SW 1271 (cell line): ENCODE data around the gene NHSL1.

ENCODE experiments used
- DNase-seq, 2 experiments: peaks; one replicate each; lab custom pipeline; 2025; lab: John Stamatoyannopoulos, UW

The NHSL1 gene

DNA sequence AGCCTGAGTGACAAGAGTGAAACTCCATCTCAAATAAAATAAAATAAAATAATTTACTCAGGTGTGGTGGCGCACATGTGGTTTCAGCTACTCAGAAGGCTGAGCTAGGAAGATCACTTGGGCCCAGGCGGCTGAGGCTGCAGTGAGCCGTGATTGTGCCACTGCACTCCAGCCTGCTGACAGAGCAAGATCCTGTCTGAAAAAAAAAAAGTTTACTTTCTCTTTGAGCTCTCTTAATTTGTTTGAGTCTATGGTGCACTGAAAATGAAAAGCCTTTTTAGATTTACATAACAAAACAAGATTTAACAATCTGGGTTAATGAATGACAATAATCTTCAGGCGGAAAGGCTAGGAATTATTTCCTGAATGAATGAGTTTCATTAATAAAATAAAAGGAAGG, 23.3 kb upstream of the NHSL1 start:
- no peak for DNase-seq

DNA sequence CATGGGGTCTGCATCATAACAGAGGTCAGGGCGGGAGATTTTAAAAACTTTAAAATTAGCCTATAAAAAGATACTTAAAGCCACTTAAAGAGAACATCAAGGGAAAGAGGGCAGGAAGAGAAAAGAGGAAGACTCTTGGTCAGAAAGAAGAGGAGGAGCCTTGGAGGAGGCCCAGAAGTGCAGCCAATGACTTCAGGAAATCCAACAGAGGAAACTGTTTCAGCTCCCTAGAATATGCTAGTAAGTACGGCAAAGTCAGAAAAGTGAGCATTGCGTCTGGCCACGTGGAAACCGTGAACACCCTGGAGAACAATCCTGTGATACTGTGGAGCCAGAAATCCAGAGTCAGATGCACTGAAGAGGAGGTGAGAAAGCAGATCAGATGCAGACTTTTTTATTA, 22.5 kb upstream of the NHSL1 start:
- DNase-seq: no peak

DNA sequence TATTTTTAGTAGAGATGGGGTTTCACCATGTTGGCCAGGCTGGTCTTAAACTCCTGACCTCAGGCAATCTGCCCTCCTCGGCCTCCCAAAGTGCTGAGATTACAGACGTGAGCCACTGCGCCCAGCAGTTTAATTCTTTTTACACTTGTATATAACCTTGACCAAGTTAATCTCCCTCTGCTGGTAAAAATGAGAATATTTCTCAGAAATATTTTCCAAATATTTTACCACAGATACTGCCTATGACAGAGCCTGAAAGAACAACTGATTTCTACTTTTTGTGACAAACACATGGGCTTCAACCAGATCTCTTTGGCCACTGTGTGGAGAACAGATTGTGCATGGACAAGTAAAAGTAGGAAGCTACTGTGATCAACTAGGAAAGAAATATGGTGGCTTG, 21.2 kb upstream of the NHSL1 start:
- peak in 1 of 2 experiments; percentile 35 for DNase-seq

DNA sequence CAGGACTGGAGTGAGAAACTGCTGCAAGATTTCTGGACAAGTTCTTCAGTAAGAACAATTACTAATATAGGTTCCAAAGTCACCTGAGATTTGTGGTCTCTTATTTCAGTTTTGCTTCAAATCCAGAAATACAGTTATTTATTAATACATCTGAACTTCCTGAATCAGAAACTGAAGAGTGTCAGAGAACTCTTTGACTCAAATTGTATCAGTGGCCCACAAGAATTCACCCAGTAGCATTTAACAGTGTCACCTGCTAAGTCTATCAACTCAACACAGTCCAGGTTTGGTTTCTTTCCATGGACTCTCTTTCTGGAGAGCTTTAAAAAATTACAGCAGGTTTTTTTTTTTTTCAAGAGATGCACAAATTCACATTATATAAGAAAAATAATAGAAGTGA, 18.8 kb upstream of the NHSL1 start:
- DNase-seq: no peak

DNA sequence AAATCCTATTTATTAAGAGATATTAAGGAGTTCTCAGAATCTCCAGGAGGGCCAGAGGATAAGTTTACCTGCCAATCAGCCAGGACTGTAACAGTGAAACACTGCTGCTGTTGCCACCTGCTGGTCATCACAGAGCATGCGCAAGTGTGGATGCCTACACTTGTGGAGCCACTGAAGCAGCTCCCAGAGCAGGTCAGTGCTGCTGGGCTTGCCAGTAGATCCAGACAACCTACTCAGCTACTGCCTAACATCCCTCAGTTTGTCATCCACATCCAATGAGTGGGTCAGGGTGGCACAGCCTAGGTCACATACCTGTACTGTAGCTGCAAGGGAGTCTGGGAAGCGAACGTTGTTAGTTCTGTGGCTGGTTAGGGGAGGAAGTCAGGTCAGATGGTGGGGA, 18.3 kb upstream of the NHSL1 start:
- DNase-seq: peak; percentile 18 to 29

DNA sequence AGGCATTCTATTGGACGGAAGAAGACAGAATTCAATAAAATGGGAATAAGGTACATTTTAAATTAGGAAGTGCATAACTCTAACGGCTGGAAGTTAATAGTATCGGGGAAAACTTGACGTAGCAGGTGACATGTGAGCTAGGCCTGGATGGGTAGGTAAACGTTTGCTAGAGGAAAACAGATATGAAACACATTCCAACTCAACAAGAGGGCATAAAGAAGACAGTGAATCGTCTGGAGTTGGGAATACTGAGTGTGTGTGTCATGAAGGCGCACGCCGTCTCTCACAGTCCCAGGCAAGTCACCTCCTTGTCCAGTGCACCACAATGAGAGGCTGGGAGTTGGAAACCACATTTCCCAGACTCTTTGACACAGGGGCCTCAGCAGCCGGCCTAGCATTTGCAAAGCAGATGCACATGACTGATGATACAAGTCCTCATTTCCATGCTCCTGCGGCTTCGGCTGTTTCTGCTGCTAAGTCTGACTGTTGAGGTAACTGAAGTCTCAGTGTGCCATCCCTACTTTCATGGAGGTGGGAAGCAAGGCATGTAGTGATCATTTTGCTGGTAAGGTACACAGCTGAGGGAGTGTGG, 16.5 kb upstream of the NHSL1 start:
- DNase-seq: no peak

DNA sequence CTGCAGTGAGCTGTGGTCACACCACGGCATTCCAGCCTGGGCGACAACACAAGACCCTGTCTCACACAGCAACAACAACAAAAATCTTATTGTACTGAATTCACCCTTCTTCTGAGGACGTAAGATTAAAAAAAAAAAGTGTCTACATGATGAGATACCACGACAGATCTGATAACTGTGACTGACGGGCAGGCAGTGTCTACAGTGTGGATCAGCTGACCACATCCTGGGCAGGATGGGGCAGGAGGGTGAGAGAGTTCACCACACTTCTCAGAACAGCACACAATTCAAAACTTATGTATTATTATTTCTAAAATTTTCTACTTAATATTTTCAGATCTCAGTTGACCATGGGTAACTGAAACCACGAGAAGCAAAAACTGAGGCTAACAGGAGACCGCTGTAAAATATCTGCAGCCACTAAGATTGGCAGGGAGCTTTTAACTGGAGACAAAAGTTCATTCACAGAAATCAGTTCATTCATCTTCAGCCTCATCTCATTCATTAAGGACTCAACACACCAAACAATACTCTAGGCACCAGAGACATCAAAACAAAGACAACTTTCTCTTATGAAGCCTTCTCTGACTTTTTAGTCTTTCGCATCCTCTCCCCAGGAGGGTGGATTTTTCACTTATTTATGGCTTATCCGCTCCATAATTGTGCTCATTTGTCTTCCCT, 15.7 kb upstream of the NHSL1 start:
- DNase-seq: no peak

DNA sequence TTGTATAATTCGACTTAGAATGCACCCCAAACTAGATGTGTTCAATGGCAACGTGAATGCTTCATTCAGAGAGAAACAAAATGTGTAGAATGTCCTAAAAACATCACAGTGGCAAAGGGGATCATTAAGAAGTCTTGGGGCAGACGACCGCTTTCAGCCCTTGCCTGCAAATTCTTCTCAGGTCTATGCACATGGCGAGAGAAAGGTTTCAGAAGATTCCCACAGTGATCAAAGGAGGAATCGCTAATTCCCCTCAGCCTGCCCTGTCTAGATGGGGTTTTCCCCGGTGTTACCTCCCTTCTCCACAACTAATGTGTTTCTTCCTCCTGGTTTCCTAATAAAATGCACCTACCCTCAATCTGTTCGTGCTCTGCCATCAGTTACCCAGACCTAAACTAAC, 13.3 kb upstream of the NHSL1 start:
- DNase-seq: no peak

DNA sequence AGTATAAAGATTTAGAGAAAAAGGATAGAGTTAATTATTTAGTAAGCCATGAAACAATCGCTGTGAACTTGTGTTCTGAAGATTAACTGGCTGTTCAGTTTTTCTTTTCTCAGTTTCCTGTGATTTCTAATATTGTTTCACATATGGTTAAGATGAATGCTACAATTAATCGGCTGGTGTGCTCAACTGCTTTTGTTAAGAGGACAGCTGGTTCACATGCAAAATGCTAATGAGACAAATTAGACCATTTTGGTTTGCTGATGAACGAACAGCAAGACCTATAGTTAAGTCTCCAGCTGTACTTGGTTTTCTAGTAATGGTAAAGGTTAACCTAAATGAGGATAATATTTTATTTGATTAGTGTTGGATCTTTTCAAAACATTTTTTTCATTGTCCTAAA, 10.8 kb upstream of the NHSL1 start:
- DNase-seq: no peak

DNA sequence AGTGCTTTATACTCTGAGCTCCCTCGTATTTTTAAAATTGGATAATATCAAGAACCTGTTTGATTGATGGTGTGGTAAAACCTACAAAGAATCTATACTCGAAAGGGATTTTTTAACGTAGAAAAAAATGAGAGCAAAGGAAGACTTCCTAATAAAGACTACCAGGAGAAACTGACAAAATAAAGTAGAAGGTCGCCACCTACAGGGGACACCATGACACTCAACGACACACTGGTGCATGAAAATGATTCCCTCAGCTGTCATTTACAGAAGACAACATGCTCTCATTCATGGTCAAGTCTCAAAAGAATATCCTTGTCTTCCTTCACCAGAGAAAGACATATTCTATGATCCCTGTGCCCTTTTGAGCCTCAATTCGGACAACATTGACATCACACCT, 10.1 kb upstream of the NHSL1 start:
- DNase-seq: peak in 1 of 2 experiments; percentile 23

DNA sequence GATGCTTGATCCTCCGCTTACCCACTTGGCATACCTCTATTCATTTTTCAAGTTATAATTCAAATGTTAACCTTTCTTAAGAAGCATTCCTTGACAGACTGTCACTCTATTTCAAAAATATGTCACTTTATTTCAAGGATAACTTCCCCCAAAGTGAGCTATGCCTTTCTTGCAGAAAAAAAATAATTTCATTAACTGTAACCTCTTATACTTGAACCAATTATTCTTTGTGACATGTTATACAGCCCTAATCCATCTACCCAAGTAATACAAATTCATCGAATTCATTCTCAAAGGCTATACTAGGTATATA, 9.3 kb upstream of the NHSL1 start:
- no peak for DNase-seq

DNA sequence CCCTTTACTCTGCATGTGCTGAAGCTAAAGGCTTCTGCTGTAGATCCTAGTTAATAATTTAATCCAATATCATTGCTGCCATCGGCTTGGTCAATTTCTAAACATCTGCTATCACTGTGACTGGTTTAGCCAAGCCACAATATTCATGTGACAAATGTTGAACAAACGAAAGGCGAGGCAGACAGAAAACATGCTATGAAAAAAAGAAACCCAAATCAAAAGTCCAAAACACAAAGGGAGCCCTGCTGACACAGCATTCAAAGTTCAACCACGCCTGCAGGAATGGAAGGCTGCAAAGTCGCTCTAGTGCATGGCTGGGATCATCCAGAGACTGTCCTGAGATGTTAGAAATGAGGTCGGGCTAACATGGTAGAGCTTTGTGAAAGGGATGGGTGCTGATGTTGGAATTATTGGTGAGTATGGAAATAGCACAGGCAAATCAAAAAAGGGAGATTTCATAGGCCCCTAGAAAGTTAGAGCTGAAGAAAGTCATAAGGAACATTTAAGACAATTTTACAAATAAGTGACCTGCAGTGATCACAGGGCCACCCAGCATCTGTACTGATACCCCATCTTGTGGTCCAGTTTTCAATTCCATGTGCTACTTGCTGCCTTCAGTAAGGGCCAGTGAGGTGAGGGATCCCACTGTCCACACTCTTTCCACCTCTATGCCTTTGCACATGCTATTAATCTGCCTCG, 8.8 kb upstream of the NHSL1 start:
- DNase-seq: no peak

DNA sequence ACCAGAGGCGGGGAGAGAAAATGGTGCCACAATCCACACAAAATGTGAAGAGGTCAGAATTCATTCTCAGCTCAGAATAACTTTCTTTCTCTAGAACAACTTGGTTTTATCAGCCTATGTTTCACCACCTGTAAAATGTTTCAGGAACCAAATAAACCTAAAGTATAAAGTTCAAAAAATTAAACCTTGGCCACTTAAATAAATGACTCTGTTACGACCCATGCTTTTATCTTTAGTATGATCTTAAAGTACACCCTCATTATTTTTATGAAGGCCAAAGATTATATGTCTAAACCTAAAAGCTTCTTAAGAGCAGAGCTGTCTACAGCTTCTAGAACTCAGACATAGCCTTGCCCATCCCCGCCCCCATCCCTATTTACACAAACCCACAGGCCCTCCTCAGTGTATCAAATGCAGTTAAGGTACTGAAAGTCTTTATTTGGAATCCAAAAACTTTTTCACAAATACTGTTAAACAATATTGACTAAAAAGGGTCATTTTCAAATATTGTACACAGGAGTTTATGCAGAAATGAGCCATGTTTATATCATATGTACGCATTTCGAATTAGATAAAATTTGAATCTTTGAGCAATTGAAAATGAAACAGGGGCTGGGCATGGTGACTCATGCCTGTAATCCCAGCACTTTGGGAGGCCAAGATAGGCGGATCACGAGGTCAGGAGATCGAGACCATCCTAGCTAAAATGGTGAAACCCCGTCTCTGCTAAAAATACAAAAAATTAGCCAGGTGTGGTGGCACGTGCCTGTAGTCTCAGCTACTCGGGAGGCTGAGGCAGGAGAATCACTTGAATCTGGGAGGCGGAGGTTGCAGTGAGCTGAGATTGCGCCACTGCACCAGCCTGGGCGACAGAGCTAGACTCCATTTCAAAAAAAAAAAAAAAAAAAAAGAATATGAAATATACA, 5.7 kb upstream of the NHSL1 start:
- DNase-seq: no peak

DNA sequence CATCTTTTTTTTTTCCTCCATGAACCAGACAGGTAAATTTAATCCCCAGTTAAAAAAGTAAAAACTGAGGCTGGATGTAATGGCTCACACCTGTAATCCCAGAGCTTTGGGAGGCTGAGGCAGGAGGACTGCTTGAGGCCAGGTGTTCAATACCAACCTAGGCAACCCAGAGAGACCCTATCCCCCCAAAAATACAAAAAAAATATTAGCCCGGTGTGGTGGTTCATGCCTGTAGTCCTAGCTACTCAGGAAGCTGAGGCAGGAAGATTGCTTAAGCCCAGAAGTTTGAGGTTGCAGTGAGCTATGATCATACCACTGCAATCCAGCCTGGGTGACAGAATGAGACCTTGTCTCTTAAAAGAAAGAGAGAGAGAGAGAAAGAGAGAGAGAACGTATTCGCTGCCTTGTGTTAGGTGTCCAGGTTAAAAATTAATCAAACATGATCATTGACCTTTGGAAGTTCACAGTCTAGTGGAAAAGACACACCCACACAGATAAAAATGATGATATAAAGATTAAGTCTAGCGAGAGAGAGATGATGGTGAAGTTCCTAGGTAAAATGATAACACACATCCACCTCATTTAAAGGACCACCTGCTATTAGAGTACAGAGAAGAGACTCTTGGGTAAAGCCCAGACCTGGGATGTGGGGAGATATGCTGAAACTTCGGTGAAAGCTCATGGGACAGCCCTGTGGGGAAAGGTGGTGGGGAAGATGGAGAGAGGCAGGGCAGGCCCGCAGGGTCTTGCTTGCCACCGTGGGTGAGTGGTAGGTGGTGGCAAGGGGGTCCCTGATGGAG, 4.8 kb upstream of the NHSL1 start:
- DNase-seq: no peak

DNA sequence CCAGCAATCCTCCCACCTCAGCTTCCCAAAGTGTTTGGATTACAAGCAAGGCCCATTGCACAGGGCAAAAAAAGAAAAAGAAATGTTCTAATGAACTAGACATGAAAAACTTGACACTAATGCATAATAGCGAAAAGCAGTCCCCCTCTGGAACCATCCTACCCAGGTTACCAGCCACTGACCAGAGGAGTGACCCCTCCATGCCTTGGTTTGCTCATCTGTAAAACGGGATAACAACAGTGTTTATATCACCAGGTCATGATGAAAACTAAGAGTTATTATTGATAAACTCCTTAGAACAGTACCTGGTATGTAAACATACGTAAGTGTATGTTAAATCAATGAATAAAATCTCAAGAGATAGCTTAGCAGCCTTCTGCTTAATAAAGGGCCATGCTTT, 3.3 kb upstream of the NHSL1 start:
- DNase-seq: no peak

DNA sequence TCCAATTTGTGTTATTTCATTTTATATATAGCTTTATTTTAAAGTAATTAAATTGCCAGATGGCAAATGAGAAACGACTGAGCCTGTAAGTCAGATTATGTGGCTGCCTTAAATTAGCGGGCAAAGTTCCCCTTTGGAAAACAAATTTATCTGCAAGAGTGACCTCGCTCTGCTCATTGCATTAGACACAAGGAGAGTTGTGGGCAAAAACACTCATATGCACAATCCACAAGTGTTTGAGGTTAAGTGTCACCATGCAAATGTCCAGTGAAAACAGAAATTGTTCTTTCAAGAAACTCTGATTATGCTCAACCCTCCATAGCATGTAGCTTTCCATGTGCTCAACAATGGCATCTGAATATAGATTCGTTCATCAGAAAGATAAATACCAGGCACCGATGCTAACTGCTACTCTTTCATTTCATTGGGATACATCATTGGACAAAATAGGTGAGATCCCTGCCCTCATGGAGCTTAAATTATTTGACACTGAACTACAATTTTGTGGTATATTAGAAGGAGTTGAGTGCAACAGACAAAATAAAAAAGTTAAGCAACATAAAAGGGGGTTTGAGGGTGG, 1.7 kb upstream of the NHSL1 start:
- no peak for DNase-seq

DNA sequence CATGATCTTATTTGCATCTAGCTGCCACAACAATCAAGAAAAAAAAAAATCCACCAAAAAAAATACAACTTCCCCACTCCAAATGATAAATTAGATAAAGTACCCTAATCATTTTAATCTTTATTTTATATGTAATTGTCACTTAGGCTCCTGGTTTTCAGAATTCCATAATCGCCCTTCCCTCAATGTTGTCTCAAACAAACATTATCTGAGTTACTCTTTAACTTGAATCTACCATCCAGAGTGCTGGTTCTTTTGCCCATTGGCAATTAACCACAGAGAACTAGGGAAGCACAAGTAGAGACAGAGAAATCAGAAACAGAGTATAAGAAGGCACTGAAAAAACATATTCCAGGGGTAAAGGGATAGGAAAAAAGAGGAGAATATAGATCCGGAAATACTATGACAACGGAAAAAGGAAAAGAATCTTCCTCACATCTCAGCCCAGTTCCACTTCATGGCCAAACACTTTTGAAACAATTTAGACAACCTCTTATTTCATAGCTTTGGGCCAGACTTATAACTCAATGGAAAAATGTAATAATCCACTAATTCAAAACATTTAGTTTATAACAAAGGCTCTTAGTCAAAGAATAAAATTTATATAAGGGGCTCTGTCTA, 861 bp upstream of the NHSL1 start:
- no peak for DNase-seq

DNA sequence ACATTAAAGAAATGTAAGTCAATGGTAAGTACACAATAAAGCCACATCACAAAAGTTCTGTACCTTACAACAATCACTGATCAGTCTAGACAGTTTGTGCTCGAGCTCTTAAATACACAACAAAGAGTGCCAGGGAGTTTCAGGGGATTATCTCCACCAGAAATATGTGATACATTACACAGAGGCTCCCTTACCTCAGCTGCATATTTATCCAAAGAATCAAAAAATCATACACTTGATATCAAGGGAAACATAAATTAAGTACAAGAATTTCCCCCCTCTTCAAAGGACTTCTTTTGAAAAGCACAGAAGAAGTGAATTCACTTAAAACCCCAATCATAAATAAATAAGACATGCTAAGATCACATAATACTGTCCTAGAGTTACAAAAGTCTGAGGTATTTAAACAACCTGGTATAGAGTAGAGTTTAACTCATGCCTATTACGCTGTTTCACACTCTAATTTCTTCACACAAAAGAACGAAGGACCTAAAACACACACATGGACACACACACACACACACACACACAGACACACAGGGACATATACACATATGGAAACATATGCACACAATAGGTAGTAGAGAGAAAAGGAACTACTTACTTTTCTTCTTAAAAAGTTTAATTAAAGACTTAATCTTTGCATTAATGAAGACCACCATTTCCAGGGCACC, 528 bp downstream of the NHSL1 start:
- DNase-seq: no peak

DNA sequence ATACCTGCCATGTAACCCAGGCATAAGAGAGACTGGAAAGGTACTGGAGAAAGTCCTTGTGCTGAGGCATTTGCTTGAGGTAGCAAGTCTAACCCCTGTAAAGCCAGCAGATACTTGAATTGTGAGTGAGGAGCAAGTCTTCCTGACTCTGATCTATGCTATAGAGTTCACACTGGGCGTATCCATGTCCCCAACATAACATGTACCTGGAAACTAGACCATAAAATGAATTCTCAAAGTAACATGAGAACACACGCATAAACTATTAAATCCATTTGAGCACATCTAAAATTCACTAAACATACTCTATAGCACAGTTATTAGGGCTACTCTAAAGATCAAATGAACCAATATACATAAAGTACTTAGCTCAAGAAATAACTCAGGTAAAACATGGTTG, 2.0 kb downstream of the NHSL1 start:
- DNase-seq: no peak

DNA sequence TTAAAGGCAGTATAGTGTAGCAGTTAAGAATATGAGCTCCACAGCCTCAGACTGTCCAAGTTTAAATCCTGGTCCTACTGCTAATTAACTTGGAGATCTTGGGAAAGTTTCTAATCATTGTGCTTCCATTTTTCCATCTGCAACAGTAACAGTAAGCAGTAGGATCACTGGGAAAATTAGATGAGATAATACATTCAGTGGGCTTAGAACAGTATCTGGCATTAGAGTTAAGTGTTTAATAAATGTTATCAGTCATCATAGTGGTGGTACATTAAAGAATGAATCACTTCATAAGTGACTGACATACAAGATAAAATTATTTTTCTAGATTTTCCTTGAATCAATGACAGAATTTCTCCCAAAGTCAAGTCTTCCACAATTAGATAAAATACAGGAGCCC, 5.0 kb downstream of the NHSL1 start:
- no peak for DNase-seq
